ENCODE results near the gene EEPD1.

Gene EEPD1

DNA sequence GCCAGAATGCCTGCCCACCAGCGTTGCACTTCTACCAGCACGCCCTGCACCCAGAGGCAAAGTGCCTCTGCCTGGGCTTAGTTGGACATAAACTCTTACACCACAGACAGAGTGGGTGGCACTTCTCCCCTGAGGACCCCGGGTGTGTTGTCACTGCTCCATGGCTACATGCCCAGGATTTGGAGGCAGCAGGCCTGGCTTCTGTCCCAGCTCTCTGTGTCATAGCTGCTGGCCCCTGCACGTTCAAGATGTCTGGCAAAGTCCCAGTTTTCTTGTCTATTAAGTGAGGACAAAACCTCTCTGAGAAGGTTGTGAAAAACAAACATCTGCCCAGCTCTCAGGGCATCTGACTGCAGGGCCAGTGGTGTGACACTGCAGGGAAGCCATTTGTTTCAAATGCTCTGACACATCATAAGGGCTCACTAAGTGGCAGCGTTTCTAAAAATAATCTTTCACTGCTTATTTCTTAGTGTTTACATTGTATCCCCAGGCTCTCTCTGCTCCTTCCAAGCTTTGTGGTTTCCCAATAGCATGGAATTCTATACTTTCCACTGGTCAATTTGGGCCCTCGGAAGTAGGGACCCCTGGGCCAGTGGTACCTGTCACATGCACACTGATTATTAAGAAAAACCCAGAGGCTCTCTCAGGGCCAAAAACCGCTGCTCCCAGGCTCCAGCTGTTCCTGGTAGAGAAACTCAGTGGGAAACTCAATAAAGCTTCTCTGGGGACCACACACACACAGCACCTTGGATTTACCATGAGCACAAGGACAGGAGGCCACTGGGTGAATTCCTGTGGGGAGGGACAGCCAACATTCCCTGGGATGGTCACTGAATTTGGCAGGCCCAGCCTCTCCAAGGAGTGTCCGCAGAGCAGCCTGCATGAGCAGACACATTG, 150.4 kb downstream of the EEPD1 start:
- Histone ChIP-seq H3K27ac (ENCODE audit: low read depth, low read length, severe bottlenecking) (peak overlapping the region; percentile 74), H3K36me3 (ENCODE audit: control insufficient read depth, insufficient read depth, low read length) (no peaks in the 10 kb centered on the region), H3K4me3 (ENCODE audit: extremely low read depth, insufficient read depth, low read length, poor library complexity, severe bottlenecking) (no peak overlapping the region), H3K4me1 (ENCODE audit: control insufficient read depth, insufficient read depth, low read length, poor library complexity, severe bottlenecking) (peaks cover 31% of the 10 kb centered on the region), H3K9me3 (ENCODE audit: control insufficient read depth, low read length) (no peaks in the 10 kb centered on the region)
- WGBS, 2 experiments (ENCODE audit: insufficient coverage in 2 of 2): 87 to 89% methylated on average over 6 to 7 of the region's 8 CpGs

DNA sequence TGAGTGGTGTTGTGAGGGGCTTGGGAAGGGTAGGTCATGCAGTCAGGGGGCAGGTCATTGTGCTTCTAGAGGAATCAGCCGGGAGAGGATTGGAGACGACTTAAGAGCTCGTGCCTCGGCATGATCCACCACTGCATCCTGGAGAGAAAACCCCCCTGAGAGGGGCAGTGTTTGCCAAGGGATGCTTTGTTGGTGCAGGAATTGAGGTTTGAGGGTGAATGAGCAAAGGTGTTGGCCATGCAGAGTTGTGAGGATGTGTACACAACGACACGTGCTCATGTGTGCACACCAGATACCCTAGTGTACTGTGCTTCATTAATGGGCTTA, 151.0 kb downstream of the EEPD1 start:
- whole genome bisulfite sequencing, 2 experiments (ENCODE audit: insufficient coverage in 2 of 2): 76 to 80% methylated on average over 6 of the region's 6 CpGs
- Histone ChIP-seq H3K4me1 (ENCODE audit: control insufficient read depth, insufficient read depth, low read length, poor library complexity, severe bottlenecking) (peaks cover 31% of the 10 kb centered on the region), H3K4me3 (ENCODE audit: extremely low read depth, insufficient read depth, low read length, poor library complexity, severe bottlenecking) (no peak overlapping the region), H3K36me3 (ENCODE audit: control insufficient read depth, insufficient read depth, low read length) (no peaks in the 10 kb centered on the region), H3K27ac (ENCODE audit: low read depth, low read length, severe bottlenecking) (no peak overlapping the region), H3K9me3 (ENCODE audit: control insufficient read depth, low read length) (no peaks in the 10 kb centered on the region)

DNA sequence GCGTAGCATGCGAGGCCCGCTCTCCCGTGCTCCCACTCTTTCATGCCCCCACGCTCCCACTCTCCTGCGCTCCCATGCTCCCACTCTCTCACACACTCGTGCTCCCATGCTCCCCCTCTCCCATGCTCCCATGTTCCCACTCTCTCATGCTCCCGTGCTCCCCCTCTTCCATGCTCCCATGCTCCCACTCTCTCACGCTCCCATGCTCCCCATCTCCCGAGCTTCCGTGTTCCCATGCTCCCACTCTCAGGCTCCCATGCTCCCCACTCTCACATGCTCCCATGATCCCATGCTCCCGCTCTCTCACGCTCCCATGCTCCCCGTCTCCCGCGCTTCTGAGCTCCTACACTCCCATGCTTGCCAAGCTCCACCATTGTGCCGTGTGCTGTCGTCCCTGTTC, 152.2 kb downstream of the EEPD1 start:
- H3K9me3 ChIP-seq (ENCODE audit: control insufficient read depth, low read length): no peaks in the 10 kb centered on the region

DNA sequence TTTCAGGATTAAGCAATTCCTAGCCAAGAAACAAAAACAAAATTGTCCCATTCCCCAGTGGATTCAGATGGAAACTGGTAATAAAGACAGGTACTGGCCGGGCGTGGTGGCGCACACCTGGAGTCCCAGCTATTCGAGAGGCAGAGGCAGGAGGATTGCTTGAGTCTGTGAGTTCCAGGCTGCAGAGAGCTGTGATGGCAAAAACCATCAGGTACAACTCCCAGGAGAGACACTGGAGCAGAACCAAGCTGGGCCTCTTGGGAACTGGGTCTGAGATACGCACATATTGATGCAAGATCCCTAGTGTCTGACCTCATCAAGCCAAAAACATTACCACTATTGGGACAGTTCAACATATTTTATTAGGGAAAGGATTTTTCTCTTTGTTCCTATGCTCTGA, 152.6 kb downstream of the EEPD1 start:
- Histone ChIP-seq H3K4me3 (ENCODE audit: extremely low read depth, insufficient read depth, low read length, poor library complexity, severe bottlenecking) (no peak overlapping the region), H3K27ac (ENCODE audit: low read depth, low read length, severe bottlenecking) (no peak overlapping the region), H3K9me3 (ENCODE audit: control insufficient read depth, low read length) (no peaks in the 10 kb centered on the region), H3K4me1 (ENCODE audit: control insufficient read depth, insufficient read depth, low read length, poor library complexity, severe bottlenecking) (peaks cover 27% of the 10 kb centered on the region), H3K36me3 (ENCODE audit: control insufficient read depth, insufficient read depth, low read length) (no peaks in the 10 kb centered on the region)
- 99 to 100% methylated on average over 4 to 5 of the region's 5 CpGs for WGBS, 2 experiments (ENCODE audit: insufficient coverage in 2 of 2)

More for the DNA sequence above, 152.2 kb downstream of the EEPD1 start:
- H3K27ac ChIP-seq (ENCODE audit: low read depth, low read length, severe bottlenecking): no peak overlapping the region
- H3K4me1 ChIP-seq (ENCODE audit: control insufficient read depth, insufficient read depth, low read length, poor library complexity, severe bottlenecking): peaks cover 31% of the 10 kb centered on the region
- no peak overlapping the region for H3K4me3 ChIP-seq (ENCODE audit: extremely low read depth, insufficient read depth, low read length, poor library complexity, severe bottlenecking)
- H3K36me3 ChIP-seq (ENCODE audit: control insufficient read depth, insufficient read depth, low read length): no peaks in the 10 kb centered on the region
- 93 to 95% methylated on average over 15 to 18 of the region's 18 CpGs for WGBS, 2 experiments (ENCODE audit: insufficient coverage in 2 of 2)

DNA sequence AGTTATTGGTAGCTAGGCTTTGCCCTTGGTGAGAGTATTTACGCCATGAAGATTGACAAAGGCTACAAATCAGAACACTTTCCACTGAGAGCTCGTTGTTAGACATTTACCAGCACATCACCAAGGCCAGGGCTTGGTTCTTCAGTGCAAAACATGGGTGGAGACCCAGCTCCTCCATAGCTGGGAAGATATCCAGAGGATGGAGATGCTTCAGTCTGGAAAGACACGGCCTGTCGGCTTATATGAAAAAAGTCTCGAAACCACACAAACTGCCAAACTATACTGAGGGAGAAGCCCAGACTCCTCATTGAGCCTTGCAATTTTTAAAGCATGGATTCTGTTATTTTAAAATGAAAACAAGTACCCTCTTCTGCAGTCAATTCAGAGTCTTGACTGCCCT, 153.2 kb downstream of the EEPD1 start:
- Histone ChIP-seq H3K36me3 (ENCODE audit: control insufficient read depth, insufficient read depth, low read length) (no peaks in the 10 kb centered on the region), H3K4me3 (ENCODE audit: extremely low read depth, insufficient read depth, low read length, poor library complexity, severe bottlenecking) (no peak overlapping the region), H3K27ac (ENCODE audit: low read depth, low read length, severe bottlenecking) (no peak overlapping the region), H3K9me3 (ENCODE audit: control insufficient read depth, low read length) (no peaks in the 10 kb centered on the region), H3K4me1 (ENCODE audit: control insufficient read depth, insufficient read depth, low read length, poor library complexity, severe bottlenecking) (peaks cover 23% of the 10 kb centered on the region)
- 100% methylated on average over 1 of the region's 5 CpGs; no CpG with 5 or more reads in 1 of the 2 experiments for WGBS, 2 experiments (ENCODE audit: insufficient coverage in 2 of 2)

DNA sequence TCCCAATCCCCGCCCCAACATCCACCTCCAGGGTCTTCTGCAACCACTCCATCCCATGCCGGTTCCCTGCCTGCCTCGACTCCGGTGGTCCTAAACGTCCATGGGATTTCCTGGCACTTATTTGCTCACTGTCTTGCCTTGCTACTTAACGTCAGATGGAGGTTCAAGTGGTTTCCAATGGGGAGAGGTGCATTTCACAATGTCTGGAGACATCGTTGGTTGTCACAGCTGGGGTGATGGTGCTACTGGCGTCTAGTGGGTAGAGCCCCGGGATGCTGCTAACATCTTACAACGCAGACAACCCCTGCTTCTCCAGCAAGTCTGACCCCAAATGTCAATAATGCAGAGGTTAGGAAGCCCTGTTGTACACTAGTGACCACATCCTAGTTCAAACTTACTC, 153.7 kb downstream of the EEPD1 start:
- no peak overlapping the region for H3K27ac ChIP-seq (ENCODE audit: low read depth, low read length, severe bottlenecking)
- no peak overlapping the region for H3K4me3 ChIP-seq (ENCODE audit: extremely low read depth, insufficient read depth, low read length, poor library complexity, severe bottlenecking)
- H3K36me3 ChIP-seq (ENCODE audit: control insufficient read depth, insufficient read depth, low read length): no peaks in the 10 kb centered on the region
- H3K4me1 ChIP-seq (ENCODE audit: control insufficient read depth, insufficient read depth, low read length, poor library complexity, severe bottlenecking): peaks cover 22% of the 10 kb centered on the region
- WGBS, 2 experiments (ENCODE audit: insufficient coverage in 2 of 2): 92 to 96% methylated on average over 8 to 10 of the region's 10 CpGs
- no peaks in the 10 kb centered on the region for H3K9me3 ChIP-seq (ENCODE audit: control insufficient read depth, low read length)

DNA sequence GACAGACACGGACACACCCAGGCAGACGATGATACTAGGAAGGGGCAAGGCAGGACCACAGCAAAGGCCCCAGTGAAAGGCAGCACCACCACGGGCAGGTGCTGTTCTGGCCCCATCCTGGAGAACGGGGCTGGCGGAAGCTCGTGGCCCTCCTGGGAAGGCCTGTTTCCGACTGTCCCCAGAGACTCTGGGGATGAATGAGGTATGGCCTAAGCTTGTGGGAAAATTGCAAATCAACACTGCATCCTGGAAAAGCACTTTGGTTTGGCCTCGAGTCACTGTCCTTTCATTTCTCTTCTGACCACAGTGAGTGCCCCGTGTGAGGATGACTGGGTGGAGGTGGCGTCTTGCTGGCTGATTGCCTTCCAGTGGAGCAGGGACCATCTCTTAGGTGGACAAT, 155.0 kb downstream of the EEPD1 start:
- H3K4me1 ChIP-seq (ENCODE audit: control insufficient read depth, insufficient read depth, low read length, poor library complexity, severe bottlenecking): peaks cover 11% of the 10 kb centered on the region
- H3K27ac ChIP-seq (ENCODE audit: low read depth, low read length, severe bottlenecking): no peak overlapping the region
- WGBS, 2 experiments (ENCODE audit: insufficient coverage in 2 of 2): 88 to 96% methylated on average over 7 to 9 of the region's 10 CpGs
- H3K36me3 ChIP-seq (ENCODE audit: control insufficient read depth, insufficient read depth, low read length): no peaks in the 10 kb centered on the region
- no peak overlapping the region for H3K4me3 ChIP-seq (ENCODE audit: extremely low read depth, insufficient read depth, low read length, poor library complexity, severe bottlenecking)
- H3K9me3 ChIP-seq (ENCODE audit: control insufficient read depth, low read length): no peaks in the 10 kb centered on the region

DNA sequence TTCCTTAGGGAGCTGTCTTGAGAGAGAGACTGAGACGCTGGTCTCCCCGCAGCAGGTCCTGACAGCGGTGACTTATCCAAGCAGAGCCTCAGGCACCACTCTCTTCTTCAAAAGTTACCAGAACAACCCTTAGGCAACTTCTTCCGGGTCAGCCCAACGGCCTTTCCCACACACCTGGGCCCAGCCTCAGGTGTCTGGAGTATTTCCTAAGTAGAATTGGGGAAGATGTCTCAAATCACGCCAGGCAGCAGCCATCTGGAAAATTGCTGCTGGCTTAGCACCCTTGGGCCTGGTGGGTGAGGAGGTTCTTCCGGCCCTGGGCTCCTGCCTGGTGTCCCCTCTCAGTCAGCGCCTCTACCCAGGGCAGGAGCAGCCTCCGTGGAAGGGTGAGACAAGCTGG, 156.2 kb downstream of the EEPD1 start:
- 87 to 90% methylated on average over 7 of the region's 9 CpGs for WGBS, 2 experiments (ENCODE audit: insufficient coverage in 2 of 2)
- Histone ChIP-seq H3K27ac (ENCODE audit: low read depth, low read length, severe bottlenecking) (no peak overlapping the region), H3K36me3 (ENCODE audit: control insufficient read depth, insufficient read depth, low read length) (no peaks in the 10 kb centered on the region), H3K4me3 (ENCODE audit: extremely low read depth, insufficient read depth, low read length, poor library complexity, severe bottlenecking) (no peak overlapping the region), H3K4me1 (ENCODE audit: control insufficient read depth, insufficient read depth, low read length, poor library complexity, severe bottlenecking) (no peaks in the 10 kb centered on the region), H3K9me3 (ENCODE audit: control insufficient read depth, low read length) (no peaks in the 10 kb centered on the region)

DNA sequence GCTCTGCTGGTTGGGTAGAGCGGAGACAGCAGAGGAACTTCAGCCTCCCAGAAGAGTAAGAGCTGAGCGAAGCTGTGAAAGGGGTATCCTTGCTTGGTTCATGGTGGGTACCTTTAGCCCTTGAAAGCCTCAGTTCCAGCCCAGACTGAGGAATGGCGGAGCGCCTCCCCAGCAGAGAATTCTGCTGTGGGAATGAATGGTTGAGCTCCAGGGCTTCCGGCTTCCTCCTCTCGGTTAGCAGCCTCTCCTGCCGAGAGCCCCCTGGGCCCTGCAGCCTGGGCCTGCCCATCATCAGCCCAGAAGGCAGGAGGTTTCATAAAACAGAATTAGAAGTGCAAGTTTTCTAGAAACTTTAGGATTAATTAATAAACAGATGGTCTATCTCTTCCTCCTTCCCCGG, 156.7 kb downstream of the EEPD1 start:
- WGBS, 2 experiments (ENCODE audit: insufficient coverage in 2 of 2): 90 to 94% methylated on average over 2 to 5 of the region's 8 CpGs
- Histone ChIP-seq H3K9me3 (ENCODE audit: control insufficient read depth, low read length) (no peaks in the 10 kb centered on the region), H3K4me3 (ENCODE audit: extremely low read depth, insufficient read depth, low read length, poor library complexity, severe bottlenecking) (no peak overlapping the region), H3K27ac (ENCODE audit: low read depth, low read length, severe bottlenecking) (no peak overlapping the region), H3K4me1 (ENCODE audit: control insufficient read depth, insufficient read depth, low read length, poor library complexity, severe bottlenecking) (no peaks in the 10 kb centered on the region), H3K36me3 (ENCODE audit: control insufficient read depth, insufficient read depth, low read length) (no peaks in the 10 kb centered on the region)

DNA sequence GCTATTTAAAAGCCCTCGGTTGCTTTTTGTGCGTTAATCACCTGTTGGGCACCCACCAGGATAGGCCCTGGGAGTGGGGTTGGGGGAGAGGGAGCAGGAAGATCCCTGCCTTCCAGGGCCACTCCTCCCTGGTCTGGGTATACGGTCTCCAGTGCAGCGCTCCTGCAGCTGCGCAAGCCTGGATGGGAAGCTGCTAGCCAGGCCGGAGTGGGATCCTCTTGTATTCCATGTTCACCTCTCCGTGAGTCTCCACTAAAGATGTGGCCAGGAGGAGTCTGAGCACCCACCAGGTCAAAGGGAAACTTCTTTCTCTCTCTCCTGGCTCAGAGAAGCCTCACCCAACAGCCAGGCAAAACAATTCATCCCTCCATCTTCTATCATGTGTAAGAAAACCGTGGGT, 157.8 kb downstream of the EEPD1 start:
- H3K4me1 ChIP-seq (ENCODE audit: control insufficient read depth, insufficient read depth, low read length, poor library complexity, severe bottlenecking): no peaks in the 10 kb centered on the region
- no peak overlapping the region for H3K4me3 ChIP-seq (ENCODE audit: extremely low read depth, insufficient read depth, low read length, poor library complexity, severe bottlenecking)
- no peaks in the 10 kb centered on the region for H3K36me3 ChIP-seq (ENCODE audit: control insufficient read depth, insufficient read depth, low read length)
- no peaks in the 10 kb centered on the region for H3K9me3 ChIP-seq (ENCODE audit: control insufficient read depth, low read length)
- 78 to 85% methylated on average over 7 of the region's 8 CpGs for WGBS, 2 experiments (ENCODE audit: insufficient coverage in 2 of 2)
- H3K27ac ChIP-seq (ENCODE audit: low read depth, low read length, severe bottlenecking): no peak overlapping the region

DNA sequence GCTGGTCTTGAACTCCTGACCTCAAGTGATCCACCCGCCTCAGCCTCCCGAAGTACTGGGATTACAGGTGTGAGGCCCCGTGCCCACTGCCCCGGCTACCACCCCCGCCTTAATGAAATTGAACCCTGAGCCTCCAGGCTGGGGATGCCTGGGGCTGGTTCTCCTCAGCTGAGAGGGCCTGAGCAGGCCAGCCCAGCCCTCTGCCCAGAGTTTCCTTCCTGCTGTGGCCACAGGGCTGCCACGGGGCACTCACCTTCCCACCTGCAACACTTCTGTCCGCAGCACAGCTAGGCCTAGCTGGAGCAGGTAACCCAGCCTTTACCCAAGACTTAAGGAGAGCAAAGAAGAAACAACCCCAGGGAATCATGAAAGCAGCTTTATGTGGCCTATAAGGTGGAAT, 158.5 kb downstream of the EEPD1 start:
- Histone ChIP-seq H3K9me3 (ENCODE audit: control insufficient read depth, low read length) (no peaks in the 10 kb centered on the region), H3K27ac (ENCODE audit: low read depth, low read length, severe bottlenecking) (no peak overlapping the region), H3K4me1 (ENCODE audit: control insufficient read depth, insufficient read depth, low read length, poor library complexity, severe bottlenecking) (no peaks in the 10 kb centered on the region), H3K4me3 (ENCODE audit: extremely low read depth, insufficient read depth, low read length, poor library complexity, severe bottlenecking) (no peak overlapping the region), H3K36me3 (ENCODE audit: control insufficient read depth, insufficient read depth, low read length) (no peaks in the 10 kb centered on the region)
- 81 to 93% methylated on average over 4 to 5 of the region's 7 CpGs for WGBS, 2 experiments (ENCODE audit: insufficient coverage in 2 of 2)
